HG02623 (cell line): Measurements from ENCODE around the gene CRABP2.

ENCODE experiments used
- ATAC-seq: cut with Tn5 transposase; IDR thresholded peaks from one replicate; pipeline ENCODE4 v1.9.1; 2021; ENCODE audit warnings: moderate library complexity; ENCODE audit not compliant: unreplicated experiment

The CRABP2 gene

DNA sequence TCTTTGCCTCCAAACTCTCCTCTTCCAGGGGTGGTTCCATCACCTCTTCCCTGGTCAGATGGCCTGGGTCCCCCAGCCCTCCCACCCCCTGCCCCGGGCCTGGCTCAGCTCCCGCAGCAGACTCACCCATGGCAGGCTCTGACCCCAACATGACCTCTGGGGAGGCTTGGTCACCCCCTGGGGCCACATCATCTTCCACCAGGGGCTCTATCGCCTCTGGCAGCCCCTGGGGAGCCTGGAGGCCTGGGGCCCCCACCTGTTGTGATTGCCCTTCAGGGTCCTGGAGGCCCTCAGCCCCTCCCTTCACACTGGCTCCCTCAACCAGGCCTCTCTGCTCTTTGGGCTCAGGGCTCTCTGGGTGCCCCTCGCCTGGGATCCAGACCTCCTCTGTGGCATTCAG is 34.6 kb downstream of the CRABP2 start:
- no peak for ATAC-seq

DNA sequence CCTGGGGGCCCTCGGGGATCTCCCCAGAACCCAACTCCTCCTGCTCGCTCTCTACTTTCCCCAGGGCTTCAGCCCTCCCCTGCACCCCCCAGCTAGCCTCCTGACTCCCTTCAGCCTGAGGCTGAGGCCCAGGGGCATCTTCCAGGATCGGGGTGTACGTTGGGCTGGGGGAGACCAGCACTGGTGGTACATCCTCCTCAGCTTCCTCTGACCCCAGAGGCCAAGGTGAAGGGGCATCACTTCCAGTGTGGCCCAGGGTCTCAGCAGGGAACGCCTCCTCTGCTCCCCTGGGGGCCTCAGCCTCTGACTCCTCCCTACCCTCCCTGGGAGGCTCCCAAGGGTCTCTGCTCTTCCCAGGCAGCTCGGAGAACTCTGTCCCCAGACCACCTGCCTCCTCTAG is 35.0 kb downstream of the CRABP2 start:
- ATAC-seq = no peak

GRCh38 chr1:156669794-156670193 is 35.6 kb downstream of the CRABP2 start:
- ATAC-seq = no peak

DNA sequence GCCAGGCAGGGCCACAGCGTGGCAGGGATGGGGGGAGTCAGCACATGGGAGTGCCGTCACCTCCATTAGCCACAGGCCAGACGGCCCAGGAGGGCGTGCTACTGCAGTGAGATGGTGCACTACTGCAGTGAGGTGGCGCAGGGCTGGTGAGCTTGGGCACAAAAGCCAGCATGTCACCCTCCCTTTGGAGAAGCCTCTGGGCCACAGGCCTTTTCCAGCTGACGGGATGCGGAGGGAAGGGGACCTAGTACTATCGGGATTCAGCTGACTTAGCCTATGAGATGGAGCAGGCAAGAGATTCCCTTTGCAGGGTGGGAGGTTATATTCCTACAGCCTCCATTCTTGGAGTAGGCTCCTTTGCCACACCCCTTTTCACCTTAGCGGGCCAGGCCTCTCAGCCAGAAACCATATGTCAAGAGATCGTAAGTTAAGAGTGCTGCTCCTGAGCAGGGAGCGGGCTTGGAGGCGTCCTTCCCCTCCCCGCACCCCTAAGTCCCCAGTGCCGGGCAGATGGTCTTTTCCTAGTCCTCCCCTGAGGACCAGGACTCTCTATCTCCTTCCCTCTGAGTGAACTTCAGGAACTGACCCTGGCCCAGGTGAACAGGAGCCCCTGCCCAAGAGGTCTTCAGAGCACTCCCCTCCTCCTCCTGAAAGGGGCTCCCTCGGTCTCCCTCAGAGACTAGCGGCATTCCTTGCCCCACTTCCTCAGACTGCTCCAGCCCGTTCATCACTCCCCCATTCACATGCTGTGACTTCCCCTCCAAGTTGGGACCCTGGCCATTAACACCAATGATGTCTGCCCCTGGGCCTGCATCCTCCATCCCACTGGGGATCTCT is 36.4 kb downstream of the CRABP2 start:
- no peak for ATAC-seq

DNA sequence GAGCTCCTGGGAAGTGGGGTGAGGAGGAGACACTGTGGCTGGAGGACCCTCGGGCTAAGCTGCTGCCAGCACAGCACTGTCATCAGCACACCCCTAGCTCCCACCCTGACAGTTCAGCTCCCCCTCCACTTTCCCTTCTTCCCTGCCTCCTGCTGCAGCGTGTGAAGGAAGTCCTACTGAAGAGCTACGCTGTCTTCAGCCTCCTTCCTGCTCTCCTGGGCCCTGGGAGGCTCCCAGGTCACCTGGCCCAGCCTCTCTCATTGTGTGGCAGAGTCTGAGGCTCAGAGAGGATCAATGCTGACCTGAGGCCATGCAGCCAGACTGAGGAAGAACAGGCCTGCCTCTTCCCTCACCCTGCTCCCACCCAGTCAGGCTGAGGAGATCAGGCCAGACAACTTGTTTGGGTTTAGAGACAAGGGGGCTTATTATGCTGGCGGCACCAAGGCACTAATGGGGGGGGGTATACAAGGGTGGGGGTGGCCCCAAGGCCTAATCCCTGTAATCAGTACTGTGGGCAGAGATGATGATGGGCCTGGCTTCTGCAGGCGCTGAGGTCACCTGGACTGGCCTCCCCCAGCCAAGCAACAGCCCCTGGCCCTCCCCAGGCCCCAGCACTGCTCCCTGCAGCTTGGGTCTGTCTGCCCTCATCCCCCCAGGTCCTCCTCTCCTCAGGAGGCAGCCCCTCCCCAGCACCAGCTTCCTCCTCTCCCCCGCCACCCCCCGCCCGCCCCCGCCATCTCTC is 37.2 kb downstream of the CRABP2 start:
- ATAC-seq = no peak

DNA sequence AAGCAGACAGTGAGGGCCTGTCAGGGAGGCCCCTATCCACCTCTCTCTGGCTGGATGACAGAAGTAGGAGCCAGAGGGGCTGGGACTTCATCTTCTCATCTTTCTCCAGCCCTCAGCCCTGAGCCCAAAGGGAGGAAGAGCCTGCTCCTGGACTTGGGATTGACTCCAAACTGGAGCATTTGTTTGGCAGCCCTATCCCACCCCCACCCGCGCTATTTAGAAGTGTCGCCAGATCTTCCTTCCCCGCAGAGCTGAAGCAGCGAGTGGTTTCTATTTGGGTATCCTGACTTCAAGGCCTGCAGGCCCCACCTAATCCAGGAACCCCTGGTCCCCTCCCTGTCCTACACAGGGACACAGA is 37.8 kb downstream of the CRABP2 start:
- no peak for ATAC-seq

- no peak for ATAC-seq
Measured at GRCh38 chr1:156666862-156667609, 38.3 kb downstream of the CRABP2 start.

- no peak for ATAC-seq
Measured at GRCh38 chr1:156665539-156665938, 39.8 kb downstream of the CRABP2 start.

DNA sequence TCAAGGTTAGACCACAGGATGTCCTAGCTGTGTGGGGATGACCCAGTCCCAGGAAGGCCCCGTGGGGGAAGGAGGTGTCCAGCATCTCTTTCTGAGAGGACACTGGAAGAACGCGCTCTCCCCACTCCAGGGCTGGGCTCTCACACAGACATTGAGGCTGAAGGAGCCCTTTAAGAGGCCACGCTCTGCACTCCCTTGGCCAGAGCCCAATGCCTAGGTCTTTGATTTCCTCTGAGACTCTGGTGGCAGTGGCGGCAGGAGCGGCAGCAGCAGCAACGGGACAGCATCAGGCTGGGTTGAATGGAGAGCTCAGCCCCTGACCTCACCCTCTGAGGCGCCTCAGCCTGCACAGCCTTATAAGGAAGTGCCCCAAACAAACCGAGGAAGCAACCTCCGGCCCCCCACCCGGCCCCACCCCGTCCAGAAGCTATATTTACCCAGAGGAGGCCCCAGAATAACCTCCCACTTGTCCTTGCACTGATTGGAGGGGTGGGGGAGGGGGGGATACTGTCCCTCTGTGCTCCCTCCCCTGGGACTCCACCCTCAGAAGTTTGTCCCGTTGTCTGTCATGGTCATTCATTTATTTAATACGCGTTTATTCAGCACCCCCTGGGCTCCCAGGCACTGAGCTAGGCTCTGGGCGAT is 40.5 kb downstream of the CRABP2 start:
- no peak for ATAC-seq

DNA sequence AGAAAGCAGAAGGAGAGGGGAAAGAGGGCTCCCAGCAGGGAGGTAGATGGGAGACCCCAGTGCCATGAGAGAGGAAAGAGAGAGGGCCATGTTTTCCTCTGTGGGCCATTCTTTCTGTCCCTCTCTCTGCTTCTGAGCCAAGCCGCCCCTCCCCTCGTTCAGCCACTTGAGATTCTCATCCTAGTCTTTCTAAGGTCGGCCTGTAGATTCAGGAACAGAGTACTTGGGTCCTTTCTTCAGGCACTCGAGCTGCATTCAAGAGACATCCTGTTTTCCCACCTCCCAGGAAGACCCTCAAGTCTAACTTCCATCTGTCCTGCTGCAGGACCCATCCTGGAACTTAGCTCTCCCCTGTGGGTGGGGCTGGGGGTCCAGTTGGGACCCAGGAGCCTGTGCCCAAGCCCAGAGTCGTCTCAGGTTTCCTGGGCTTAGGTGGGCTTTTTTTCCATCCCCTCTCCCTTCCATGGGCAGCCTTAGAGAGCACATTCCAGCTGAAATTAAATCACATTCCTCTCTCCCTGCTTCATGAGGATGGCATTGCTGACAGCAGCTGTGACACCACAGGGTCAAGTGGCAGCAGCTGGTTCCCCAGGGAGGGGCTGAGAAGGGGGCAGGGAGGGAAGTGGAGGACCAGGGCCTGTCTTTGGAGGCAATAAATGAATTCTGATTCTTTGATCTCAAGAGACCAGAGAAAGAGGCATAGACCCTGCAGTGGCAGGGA is 41.2 kb downstream of the CRABP2 start:
- no peak for ATAC-seq

- ATAC-seq = no peak
Measured at GRCh38 chr1:156663178-156663577, 42.2 kb downstream of the CRABP2 start.

DNA sequence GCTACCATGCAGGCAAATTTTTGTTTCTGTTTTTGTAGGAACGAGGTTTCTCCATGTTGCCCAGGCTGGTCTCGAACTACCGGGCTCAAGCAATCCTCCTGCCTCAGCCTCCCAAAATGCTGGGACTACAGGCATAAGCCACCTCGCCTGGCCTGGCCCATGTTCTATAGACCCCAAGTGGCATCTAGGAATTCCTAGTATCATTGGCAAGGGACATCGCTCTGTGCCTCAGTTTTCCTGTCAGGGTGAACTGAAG is 42.7 kb downstream of the CRABP2 start:
- no peak for ATAC-seq

DNA sequence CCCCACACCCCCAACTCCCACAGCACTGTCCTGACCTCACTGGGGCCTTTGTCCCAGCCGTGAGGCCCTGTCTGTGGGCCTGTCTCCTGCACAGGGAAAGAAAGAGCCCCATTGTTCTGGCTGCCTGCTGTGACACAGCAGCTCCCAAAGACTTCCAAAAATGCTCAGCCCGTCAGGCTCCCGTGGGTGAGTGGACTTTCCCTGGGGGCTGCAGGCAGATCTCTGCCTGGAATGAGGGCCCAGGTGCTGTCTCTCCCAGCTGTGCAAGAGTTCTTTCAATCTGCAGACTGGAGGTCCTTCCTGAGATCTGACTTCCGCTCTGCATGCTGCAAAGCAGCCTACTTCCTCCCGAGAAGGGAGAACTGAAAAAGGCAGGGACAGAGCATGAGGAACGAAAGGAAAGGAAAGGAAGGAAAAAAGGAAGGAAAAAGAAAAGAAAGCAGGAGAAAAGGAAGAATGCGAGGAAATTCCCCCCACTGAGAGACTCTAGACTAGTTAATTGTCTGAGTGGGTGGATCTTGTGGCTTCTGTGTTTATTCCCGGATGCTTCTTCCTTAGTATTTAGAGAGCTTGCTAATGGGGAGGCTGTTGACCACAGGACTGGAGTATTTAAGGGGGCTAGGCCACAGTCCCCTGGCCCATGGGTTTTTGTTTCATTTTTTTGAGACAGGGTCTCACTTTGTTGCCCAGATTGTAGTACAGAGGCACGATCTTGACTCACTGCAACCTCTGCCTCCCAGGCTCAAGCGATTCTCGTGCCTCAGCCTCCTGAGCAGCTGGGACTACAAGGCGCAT is 43.2 kb downstream of the CRABP2 start:
- ATAC-seq = no peak

DNA sequence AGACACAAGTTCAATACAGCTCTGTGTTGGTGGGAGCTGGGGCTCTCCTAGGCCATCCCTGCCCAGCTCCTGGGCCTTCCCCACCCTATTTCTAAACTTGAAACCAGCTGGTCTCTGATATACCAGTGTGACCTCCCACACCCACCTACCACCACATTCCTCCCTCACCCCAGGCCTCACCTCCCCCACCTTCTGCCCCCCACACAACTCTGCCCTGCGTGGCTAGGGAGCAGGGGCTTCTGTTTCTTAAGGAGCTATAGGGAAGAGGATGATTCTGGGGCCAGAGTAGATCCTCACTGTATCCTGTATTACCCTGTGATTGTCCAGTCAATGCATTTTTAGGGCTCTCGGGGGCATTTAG is 44.7 kb downstream of the CRABP2 start:
- ATAC-seq = no peak

DNA sequence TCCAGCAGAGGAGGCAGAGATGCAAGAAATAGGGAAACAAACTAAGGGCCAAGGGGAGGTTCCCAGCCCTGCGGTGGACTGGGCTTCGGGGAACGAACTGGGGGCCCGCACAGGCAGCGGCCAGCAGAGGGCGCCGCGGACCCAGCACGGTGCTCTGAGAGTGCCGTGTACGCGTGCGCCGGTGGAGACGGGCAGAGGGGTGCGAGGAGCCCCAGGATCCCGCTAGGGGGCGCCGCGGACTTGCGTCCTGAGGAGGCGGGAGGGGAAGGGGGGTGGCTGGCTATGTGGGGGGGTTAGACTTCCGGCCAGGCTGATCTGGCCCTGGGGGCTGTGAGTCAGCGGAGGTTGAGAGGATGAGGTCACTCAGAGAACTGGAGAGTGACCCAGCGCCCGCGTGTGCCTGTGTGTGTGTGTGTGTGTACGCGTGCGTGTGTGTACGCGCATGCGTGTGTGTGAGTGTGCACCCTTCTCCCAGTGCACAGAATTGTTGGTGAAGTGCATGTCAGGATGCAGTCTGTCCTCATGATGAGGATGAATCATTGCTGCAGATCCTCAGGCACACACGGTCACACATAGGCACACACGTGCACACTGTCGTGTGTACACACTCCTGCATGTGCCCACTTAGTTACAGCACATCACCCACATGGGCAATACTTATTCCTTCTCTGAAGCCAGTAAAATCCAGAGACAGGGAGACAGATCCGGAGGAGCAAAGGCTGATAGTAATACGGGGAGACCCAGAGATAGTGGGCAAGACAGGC is 45.2 kb downstream of the CRABP2 start:
- peak; percentile 46 for ATAC-seq

- ATAC-seq = no peak
Measured at GRCh38 chr1:156659661-156659987, 45.8 kb downstream of the CRABP2 start.

DNA sequence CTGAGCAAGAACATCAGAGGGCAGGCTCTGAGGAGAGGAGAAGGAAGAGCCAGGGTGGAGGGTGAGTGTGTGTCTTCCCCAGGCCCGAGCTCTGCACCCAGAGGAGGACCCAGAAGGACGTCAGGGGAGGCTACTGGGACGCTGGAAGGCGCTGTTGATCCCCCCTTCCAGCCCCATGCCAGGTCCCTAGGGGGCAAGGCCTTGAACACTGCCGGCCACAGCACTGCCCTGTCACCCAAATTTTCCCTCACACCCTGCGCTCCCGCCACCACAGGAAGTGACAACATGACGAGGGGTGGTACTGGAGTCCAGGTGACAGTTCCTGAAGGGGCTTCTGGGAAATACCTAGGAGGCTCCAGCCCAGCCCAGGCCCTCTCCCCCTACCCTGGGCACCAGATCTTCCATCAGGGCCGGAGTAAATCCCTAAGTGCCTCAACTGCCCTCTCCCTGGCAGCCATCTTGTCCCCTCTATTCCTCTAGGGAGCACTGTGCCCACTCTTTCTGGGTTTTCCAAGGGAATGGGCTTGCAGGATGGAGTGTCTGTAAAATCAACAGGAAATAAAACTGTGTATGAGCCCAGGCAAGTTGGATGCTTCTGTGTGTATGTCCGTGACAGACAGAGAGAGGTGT is 46.3 kb downstream of the CRABP2 start:
- ATAC-seq = no peak

DNA sequence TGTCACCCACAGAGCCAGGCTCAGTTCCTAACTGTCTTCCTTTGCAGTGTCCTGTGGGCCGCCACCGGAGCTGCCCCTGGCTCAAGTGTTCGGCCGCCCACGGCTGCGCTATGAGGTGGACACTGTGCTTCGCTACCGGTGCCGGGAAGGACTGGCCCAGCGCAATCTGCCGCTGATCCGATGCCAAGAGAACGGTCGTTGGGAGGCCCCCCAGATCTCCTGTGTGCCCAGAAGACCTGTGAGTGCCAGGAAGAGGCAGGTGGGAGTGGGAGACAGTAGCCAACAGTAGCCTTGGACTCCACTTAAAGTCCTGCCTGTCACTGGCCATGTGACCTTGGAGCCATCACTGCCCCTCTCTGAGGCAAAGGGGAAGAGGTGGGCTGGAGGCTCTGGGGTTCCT is 46.9 kb downstream of the CRABP2 start:
- ATAC-seq = no peak

GRCh38 chr1:156657741-156658319 is 47.6 kb downstream of the CRABP2 start:
- no peak for ATAC-seq
